Sigmoid colon (tissue), 7 donors: ENCODE data around the gene HOMER3. TPM values are rescaled to one million over a fixed set of nuclear protein-coding genes. Genes with fewer than 3 reads are reported as not detected.

Experiments used
- DNase-seq: peaks from one replicate; pipeline ENCODE4 v3.0.0-alpha.2; 2019
- H3K27ac ChIP-seq, 4 donors: fragments of 200-600 bp; sonication (generic); one replicate each; pipeline ENCODE4 v1.5.1; 2016 to 2019; ENCODE audit warnings: mild to moderate bottlenecking in 1 of 4
- H3K27me3 ChIP-seq, 3 donors: fragments of 200-600 bp; sonication (generic); one replicate each; pipeline ENCODE4 v1.5.1; 2019; ENCODE audit warnings: mild to moderate bottlenecking in 1 of 3
- H3K36me3 ChIP-seq, 4 donors: fragments of 200-600 bp; sonication (generic); one replicate each; pipeline ENCODE4 v1.5.1; 2016 to 2019
- H3K4me1 ChIP-seq, 4 donors: fragments of 200-600 bp; sonication (generic); one replicate each; pipeline ENCODE4 v1.5.1; 2017 to 2019
- H3K4me3 ChIP-seq, 4 donors: fragments of 200-600 bp; sonication (generic); one replicate each; pipeline ENCODE4 v1.5.1; 2017 to 2019; ENCODE audit warnings: mild to moderate bottlenecking in 2 of 4, moderate library complexity in 1 of 4
- H3K9me3 ChIP-seq, 4 donors: fragments of 200-600 bp in 3 of 4; sonication (generic) in 3 of 4; one replicate each; pipeline versions ENCODE4 v1.5.1 to v1.6.1; 2013 to 2019
- CTCF ChIP-seq, 4 experiments: fragments of 450-650 bp in 3 of 4; fragments of 200-600 bp in 1 of 4; IDR thresholded peaks; one replicate each; pipeline ENCODE4 v1.5.1; 2016 to 2019; ENCODE audit warnings: antibody characterized with exemption in 4 of 4, mild to moderate bottlenecking in 3 of 4, moderate library complexity in 2 of 4
- EP300 ChIP-seq, 4 donors: sonication (generic); formaldehyde crosslinking; IDR thresholded peaks; one replicate each; pipeline ENCODE4 v1.6.1; 2017; ENCODE audit warnings: antibody characterized with exemption in 4 of 4
- POLR2A ChIP-seq, 2 donors: fragments of 450-650 bp; IDR thresholded peaks; one replicate each; pipeline ENCODE4 v1.6.1; 2016; ENCODE audit warnings: antibody characterized with exemption in 2 of 2, mild to moderate bottlenecking in 2 of 2, moderate library complexity in 2 of 2
- POLR2AphosphoS5 ChIP-seq, 4 donors: sonication (generic); formaldehyde crosslinking; IDR thresholded peaks; one replicate each; pipeline ENCODE4 v1.6.1; 2017; ENCODE audit warnings: antibody characterized with exemption in 4 of 4
- WGBS, 2 donors: extraction: QIAGEN DNeasy Blood & Tissue Kit; methylation state at CpG; one replicate each; pipeline ENCODE4 v1.1.7; 2013; 5-methylcytosine and 5-hydroxymethylcytosine counted together
- intact Hi-C: fragments of 100-400 bp; cut with DNase I; formaldehyde crosslinking; loops from one replicate; pipeline ENCODE4 v1.15.1; 2023
- polyA plus RNA-seq, 3 donors: library from polyadenylated mRNA; stranded (reverse); fragments of 200-250 nt; gene quantifications; one replicate each; pipeline ENCODE4 v1.2.3, GENCODE V29; 2013
- total RNA-seq, 4 donors: library from RNA; depleted of rRNA; stranded (reverse); fragments of >200 nt; gene quantifications; one replicate each; pipeline ENCODE4 v1.1.0, GENCODE V29; 2016
- donor health status: healthy with polysubstance abuse.
- donor health status: Bipolar disorder and iron deficiency.
- donor health status: healthy.

HOMER3 gene
- total and polyA plus RNA-seq, 7 donors = 6.2 to 36.3 (median 22.8) TPM

GRCh38 chr19:18899624-18900560 lies 41.1 kb downstream of the HOMER3 start:
- Histone ChIP-seq H3K4me1 (peaks cover 0 to 15% (median 13%) of the 10 kb centered on the region in 4 donors), H3K36me3 (peaks cover 9 to 56% (median 26%) of the 10 kb centered on the region in 4 donors), H3K4me3 (no peak overlapping the region), H3K9me3 (no peaks in the 10 kb centered on the region), H3K27me3 (peaks cover 8 to 32% (median 17%) of the 10 kb centered on the region in 3 donors), H3K27ac (no peak overlapping the region)
- TF ChIP-seq CTCF (IDR thresholded peaks at IDR 0.05) = no peak
- TF ChIP-seq EP300 (IDR thresholded peaks at IDR 0.05) = no peak
- no peak for TF ChIP-seq POLR2AphosphoS5 (IDR thresholded peaks at IDR 0.05)
- TF ChIP-seq POLR2A (IDR thresholded peaks at IDR 0.05) = no peak
- DNase-seq = no peak
- WGBS, 2 donors = 90 to 91% methylated on average over 20 of the region's 20 CpGs
- intact Hi-C loops = no loop called here

DNA sequence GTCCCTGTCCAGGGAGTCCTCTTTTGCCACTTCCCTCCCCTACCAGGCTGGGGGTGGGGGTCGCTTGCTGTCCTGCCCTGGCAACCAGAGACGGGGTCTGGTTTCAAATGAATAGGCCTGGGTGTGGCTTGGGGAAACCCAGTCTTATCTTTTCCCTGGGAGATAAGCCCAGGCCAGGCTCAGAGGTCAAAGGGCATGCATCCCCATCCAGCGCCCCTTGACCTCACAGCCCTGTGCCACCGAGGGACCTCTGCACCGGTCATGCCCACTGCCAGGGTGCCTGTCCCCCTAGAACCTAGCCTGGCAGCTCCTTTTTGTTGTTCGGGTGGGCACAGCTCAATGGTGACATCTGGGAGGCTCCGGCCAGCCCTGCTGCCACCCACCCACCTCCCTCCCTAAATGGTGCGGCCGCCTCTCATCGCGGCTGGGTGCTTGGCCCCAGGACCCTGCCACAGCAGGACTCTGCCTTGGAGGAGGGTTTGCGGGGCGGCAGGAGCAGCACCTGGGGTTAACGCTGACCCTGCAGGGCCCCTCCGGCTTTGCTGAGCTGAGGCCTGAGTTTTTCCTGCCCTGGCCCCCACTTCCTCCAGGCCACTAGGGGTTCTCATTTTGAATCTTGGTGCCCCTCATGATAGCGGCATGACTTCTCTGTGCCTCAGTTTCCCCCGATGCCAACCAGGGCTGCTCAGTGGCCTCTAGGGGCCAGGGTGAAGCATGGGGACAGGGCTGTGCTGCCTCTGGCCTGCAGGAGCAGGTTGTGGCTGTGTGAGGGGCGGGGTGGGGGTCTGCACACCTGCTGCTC lies 42.2 kb downstream of the HOMER3 start:
- no peak for DNase-seq
- H3K36me3 ChIP-seq = peaks cover 9 to 45% (median 22%) of the 10 kb centered on the region in 4 donors
- 68 to 81% methylated on average over 18 of the region's 18 CpGs for WGBS, 2 donors

DNA sequence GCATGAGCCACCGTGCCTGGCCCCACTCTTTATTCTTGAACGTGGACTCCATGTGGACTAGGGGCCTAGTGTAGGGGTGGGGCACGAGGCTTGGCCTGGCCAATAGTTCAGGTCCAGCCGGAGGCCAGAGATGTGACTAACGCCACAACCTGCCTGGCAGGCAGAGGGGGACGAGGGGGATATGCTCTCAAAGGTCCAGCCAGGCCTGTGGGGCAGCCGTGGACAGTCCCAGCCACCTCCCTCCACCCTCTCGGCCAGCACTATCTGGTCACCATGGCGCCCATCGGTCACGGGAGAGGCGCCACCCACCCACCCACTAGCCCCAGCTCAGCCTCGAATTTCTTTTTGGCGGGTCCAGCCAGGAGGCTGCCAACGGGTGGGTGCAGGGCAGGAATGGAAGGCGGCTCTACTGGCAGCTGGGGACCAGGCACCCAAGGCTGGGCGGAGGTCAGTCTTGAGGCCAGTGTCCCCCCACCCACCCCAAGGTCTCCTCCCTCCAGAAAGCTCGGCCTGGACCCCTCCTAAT lies 42.9 kb downstream of the HOMER3 start:
- no peaks in the 10 kb centered on the region for H3K9me3 ChIP-seq
- 56 to 75% methylated on average over 18 of the region's 18 CpGs for WGBS, 2 donors
- no peak overlapping the region for H3K27ac ChIP-seq
- peaks cover 19 to 50% (median 32%) of the 10 kb centered on the region in 3 donors for H3K27me3 ChIP-seq
- peaks cover 9 to 38% (median 19%) of the 10 kb centered on the region in 4 donors for H3K36me3 ChIP-seq
- H3K4me3 ChIP-seq = no peak overlapping the region
- intact Hi-C loops = no loop called here
- TF ChIP-seq EP300 (IDR thresholded peaks at IDR 0.05) (no peak), POLR2AphosphoS5 (IDR thresholded peaks at IDR 0.05) (no peak), POLR2A (IDR thresholded peaks at IDR 0.05) (no peak), CTCF (IDR thresholded peaks at IDR 0.05) (no peak)
- H3K4me1 ChIP-seq = peaks cover 0 to 27% (median 22%) of the 10 kb centered on the region in 4 donors
- DNase-seq = no peak

More for the DNA sequence above, 42.2 kb downstream of the HOMER3 start:
- Histone ChIP-seq H3K27ac (no peak overlapping the region), H3K27me3 (peaks cover 18 to 43% (median 27%) of the 10 kb centered on the region in 3 donors), H3K4me1 (peaks cover 0 to 24% (median 22%) of the 10 kb centered on the region in 4 donors), H3K4me3 (no peak overlapping the region), H3K9me3 (no peaks in the 10 kb centered on the region)
- intact Hi-C loops = no loop called here
- TF ChIP-seq POLR2A (IDR thresholded peaks at IDR 0.05) (no peak), EP300 (IDR thresholded peaks at IDR 0.05) (no peak), CTCF (IDR thresholded peaks at IDR 0.05) (no peak), POLR2AphosphoS5 (IDR thresholded peaks at IDR 0.05) (no peak)

DNA sequence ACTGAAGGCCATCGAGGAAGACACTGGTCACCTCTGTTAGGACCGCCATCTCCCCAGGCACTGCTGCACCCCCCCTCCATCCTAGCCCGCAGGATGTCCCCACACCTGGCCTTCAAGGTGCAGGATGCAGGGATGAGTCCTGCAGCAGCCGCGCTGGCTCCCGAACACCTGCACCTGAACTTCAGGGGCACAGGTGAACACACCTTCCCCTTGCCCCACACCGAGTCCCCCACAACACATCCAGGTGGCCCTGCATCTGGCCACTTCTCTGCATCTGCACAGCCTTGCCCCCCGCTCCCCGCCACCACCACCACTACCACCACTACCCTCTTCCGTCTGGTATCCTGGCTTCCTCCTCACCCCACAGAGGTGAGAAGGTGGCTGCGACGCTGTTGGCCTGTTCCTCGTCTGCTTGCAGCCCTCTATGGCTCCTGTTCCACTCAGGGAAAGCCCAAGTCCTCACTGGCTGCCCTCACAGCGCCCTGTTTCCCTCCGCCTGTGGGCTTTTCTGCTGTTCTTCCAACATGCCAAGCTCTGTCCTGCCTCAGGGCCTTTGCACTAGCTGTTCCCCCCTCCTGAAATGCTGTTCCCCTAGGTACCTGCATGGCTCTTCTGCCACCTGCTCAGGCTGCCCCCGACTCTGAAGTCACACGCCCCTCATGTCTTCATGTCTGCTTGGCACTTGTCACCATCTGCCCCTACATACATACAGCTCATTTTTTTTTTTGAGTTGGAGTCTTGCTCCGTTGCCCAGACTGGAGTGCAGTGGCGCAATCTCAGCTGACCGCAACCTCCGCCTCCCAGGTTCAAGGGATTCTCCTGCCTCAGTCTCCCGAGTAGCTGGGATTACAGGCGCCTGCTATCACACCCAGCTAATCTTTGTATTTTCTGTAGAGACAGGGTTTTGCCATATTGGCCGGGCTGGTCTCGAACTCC lies 43.7 kb downstream of the HOMER3 start:
- WGBS, 2 donors = 85 to 89% methylated on average over 25 of the region's 25 CpGs
- peaks cover 19 to 50% (median 32%) of the 10 kb centered on the region in 3 donors for H3K27me3 ChIP-seq
- intact Hi-C loops = no loop called here
- peaks cover 9 to 36% (median 15%) of the 10 kb centered on the region in 4 donors for H3K36me3 ChIP-seq
- no peak for TF ChIP-seq POLR2A (IDR thresholded peaks at IDR 0.05)
- no peak overlapping the region for H3K4me3 ChIP-seq
- no peak overlapping the region for H3K27ac ChIP-seq
- H3K9me3 ChIP-seq = no peaks in the 10 kb centered on the region
- H3K4me1 ChIP-seq = peaks cover 0 to 27% (median 22%) of the 10 kb centered on the region in 4 donors
- no peak for DNase-seq
